OCI-LY7 (cell line): Measurements from ENCODE around the gene COL25A1.

ENCODE experiments used
- CTCF ChIP-seq: fragments of 200-600 bp; sonication (generic); conservative IDR thresholded peaks from 2 replicates; pipeline ENCODE4 v1.5.1; 2014; ENCODE audit warnings: mild to moderate bottlenecking, antibody characterized with exemption, low read length, moderate library complexity, mixed read lengths
- EZH2phosphoT487 ChIP-seq: fragments of 200-600 bp; sonication (generic); IDR thresholded peaks from 2 replicates; pipeline ENCODE4 v1.6.1; 2018; ENCODE audit warnings: low read depth, borderline replicate concordance, mild to moderate bottlenecking, mixed run types, antibody characterized with exemption, low read length, moderate library complexity, mixed read lengths

DNA sequence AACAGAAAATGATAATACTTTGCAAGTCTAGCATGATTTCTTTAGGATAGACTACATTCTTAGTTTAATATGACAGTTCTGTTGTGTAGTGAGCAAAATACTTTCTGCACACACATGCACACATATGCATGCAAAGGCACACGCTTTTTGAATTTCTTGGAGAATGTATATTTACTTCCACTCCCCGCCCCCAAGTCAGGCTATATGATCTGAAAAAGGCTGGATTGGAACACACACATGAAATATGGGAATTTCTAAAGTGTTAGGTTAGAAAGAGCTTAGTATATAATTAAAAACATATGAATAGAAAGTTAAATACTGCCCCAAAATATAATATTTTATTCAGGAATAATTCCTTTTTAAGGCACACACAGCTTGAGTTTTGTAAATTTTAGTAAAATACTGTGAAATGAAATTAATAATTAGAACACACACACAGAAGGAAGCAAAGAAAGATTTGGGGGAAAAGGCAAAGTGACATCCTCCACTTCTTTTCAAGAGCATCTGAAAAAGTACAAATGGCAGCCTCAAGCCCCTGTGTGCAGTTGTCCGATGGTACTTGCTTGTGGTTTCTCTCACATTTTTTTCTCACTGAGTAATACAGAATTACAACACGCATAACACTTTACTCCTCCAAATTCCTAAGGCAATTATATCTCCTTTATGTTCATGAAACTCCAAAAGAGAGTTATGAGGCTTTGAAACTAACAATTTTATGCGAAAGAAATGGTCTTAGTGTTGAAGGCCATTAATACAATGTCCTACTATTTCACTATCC is 310.7 kb downstream of the COL25A1 start:
- TF ChIP-seq CTCF: no peak
- no peak for TF ChIP-seq EZH2phosphoT487
